K562 (cell line): ENCODE data around the gene ABLIM1. TPM values are rescaled to one million over a fixed set of nuclear protein-coding genes. Genes with fewer than 3 reads are reported as not detected.

Source experiments
- CTCF ChIP-seq, 3 experiments: IDR thresholded peaks in 2 of 3; conservative IDR thresholded peaks in 1 of 3; 2 replicates each; pipeline ENCODE4 v1.5.1; 2011 to 2012; ENCODE audit warnings: low read length in 3 of 3, mild to moderate bottlenecking in 3 of 3, control low read depth in 2 of 3, improper control_type of control experiment in 1 of 3, inconsistent platforms in 1 of 3, low read depth in 1 of 3, mixed read lengths in 1 of 3, moderate library complexity in 1 of 3; ENCODE audit not compliant: insufficient read depth in 2 of 3
- E2F6 ChIP-seq, 2 experiments: IDR thresholded peaks; 2 replicates each; pipeline ENCODE4 v1.6.1; 2011; ENCODE audit warnings: borderline replicate concordance in 1 of 2, control low read depth in 1 of 2, low read depth in 1 of 2, low read length in 1 of 2, mild to moderate bottlenecking in 1 of 2, mixed read lengths in 1 of 2, moderate library complexity in 1 of 2; ENCODE audit not compliant: insufficient read depth in 1 of 2, insufficient read length in 1 of 2, poor library complexity in 1 of 2, severe bottlenecking in 1 of 2; ENCODE audit errors: extremely low read depth in 1 of 2
- ETV6 ChIP-seq, 3 experiments: fragments of 150-350 bp in 1 of 3; sonication (generic) in 1 of 3; formaldehyde crosslinking in 1 of 3; IDR thresholded peaks; 2 replicates each; pipeline versions ENCODE4 v1.6.1 to v1.8.0; 2014 to 2022; ENCODE audit warnings: borderline replicate concordance in 2 of 3, low read depth in 2 of 3, antibody characterized with exemption in 1 of 3, low read length in 1 of 3, mild to moderate bottlenecking in 1 of 3, missing genetic modification reagents in 1 of 3
- RAD21 ChIP-seq, 2 experiments: fragments of 250-450 bp in 1 of 2; fragments of 450-650 bp in 1 of 2; sonication (Bioruptor Pico) in 1 of 2; formaldehyde crosslinking in 1 of 2; IDR thresholded peaks in 1 of 2; conservative IDR thresholded peaks in 1 of 2; 2 replicates each; pipeline versions ENCODE4 v1.4.0 to v1.8.0; 2020 to 2022; ENCODE audit warnings: mild to moderate bottlenecking in 2 of 2, moderate library complexity in 1 of 2
- REST ChIP-seq, 2 experiments: fragments of 450-650 bp; formaldehyde crosslinking in 1 of 2; IDR thresholded peaks; 2 replicates each; pipeline versions ENCODE4 v1.4.0 to v1.6.1; 2014 to 2020; ENCODE audit warnings: mild to moderate bottlenecking in 2 of 2, borderline replicate concordance in 1 of 2, low read depth in 1 of 2
- polyA plus RNA-seq, 8 experiments: library from polyadenylated mRNA; depleted of rRNA in 4 of 8; stranded (reverse) in 5 of 8; unstranded in 3 of 8; fragments of >200 nt; fragmentation: Nextera tagmentation in 2 of 8; fragmentation: Illumina TruSeq in 1 of 8; extraction: Ambion mirVana in 2 of 8; extraction: Trizol in 1 of 8; gene quantifications; 2 replicates each; pipeline versions ENCODE4 v1.2.1 to v1.2.3, GENCODE V29; 2011 to 2014; ENCODE audit warnings: inconsistent platforms in 1 of 8, missing spikeins in 1 of 8
- total RNA-seq, 7 experiments: library from RNA; depleted of rRNA in 6 of 7; stranded (reverse); fragments of >200 nt in 6 of 7; fragmentation: Illumina TruSeq in 2 of 7; extraction: Trizol in 2 of 7; gene quantifications; 2 replicates each; pipeline versions ENCODE4 v1.2.1 to v1.2.3, GENCODE V29; 2011 to 2021; ENCODE audit warnings: low replicate concordance in 1 of 7
- TF ChIP-seq, protein P1 (sequence below): fragments of 450-650 bp; IDR thresholded peaks from 2 replicates; pipeline ENCODE4 v1.7.1; 2018; ENCODE audit warnings: mild to moderate bottlenecking, low read depth; ENCODE audit not compliant: partially characterized antibody
- TF ChIP-seq, protein P2 (sequence below): sonication (generic); formaldehyde crosslinking; IDR thresholded peaks from 2 replicates; pipeline ENCODE4 v1.9.0; 2022; ENCODE audit warnings: mild to moderate bottlenecking, missing genetic modification reagents

ABLIM1 gene
- total and polyA plus RNA-seq, 9 of the 15 experiments (the other 6 are each of a cell fraction or from before 2014, with no cell fraction given) = 0.07 to 0.49 (median 0.14) TPM; not detected in 6

GRCh38 chr10:114550756-114551635 is 107.1 kb downstream of the ABLIM1 start (continued):
- TF ChIP-seq REST (IDR thresholded peaks at IDR 0.05; ENCODE audit: borderline replicate concordance) (peak; percentile 28; the same call in 1 of the 2 replicates), REST (CRISPR knock-in tag; IDR thresholded peaks at IDR 0.05; ENCODE audit: low read depth) (no peak), ETV6 (IDR thresholded peaks at IDR 0.05; ENCODE audit: borderline replicate concordance in 1 of 2, low read depth in 2 of 2, low read length in 1 of 2) (no peak), ETV6 (CRISPR knock-in tag; IDR thresholded peaks at IDR 0.05; ENCODE audit: borderline replicate concordance) (no peak), CTCF (IDR thresholded peaks at IDR 0.05 in 2 of 3, conservative IDR thresholded peaks at IDR 0.05 in 1 of 3; ENCODE audit: insufficient read depth in 2 of 3, low read depth in 1 of 3, low read length in 3 of 3) (peak in 2 of 3 experiments; percentile 29 to 39; a peak in 2 of 6 replicates), E2F6 (IDR thresholded peaks at IDR 0.05; ENCODE audit: borderline replicate concordance in 1 of 2, extremely low read depth in 1 of 2, insufficient read depth in 1 of 2, insufficient read length in 1 of 2, low read depth in 1 of 2, low read length in 1 of 2, poor library complexity in 1 of 2, severe bottlenecking in 1 of 2) (no peak), RAD21 (CRISPR knock-in tag; conservative IDR thresholded peaks at IDR 0.05 in 1 of 2, IDR thresholded peaks at IDR 0.05 in 1 of 2) (peak; percentile 37 to 54)
- TF ChIP-seq, protein P1, sequence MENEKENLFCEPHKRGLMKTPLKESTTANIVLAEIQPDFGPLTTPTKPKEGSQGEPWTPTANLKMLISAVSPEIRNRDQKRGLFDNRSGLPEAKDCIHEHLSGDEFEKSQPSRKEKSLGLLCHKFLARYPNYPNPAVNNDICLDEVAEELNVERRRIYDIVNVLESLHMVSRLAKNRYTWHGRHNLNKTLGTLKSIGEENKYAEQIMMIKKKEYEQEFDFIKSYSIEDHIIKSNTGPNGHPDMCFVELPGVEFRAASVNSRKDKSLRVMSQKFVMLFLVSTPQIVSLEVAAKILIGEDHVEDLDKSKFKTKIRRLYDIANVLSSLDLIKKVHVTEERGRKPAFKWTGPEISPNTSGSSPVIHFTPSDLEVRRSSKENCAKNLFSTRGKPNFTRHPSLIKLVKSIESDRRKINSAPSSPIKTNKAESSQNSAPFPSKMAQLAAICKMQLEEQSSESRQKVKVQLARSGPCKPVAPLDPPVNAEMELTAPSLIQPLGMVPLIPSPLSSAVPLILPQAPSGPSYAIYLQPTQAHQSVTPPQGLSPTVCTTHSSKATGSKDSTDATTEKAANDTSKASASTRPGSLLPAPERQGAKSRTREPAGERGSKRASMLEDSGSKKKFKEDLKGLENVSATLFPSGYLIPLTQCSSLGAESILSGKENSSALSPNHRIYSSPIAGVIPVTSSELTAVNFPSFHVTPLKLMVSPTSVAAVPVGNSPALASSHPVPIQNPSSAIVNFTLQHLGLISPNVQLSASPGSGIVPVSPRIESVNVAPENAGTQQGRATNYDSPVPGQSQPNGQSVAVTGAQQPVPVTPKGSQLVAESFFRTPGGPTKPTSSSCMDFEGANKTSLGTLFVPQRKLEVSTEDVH = no peak
- TF ChIP-seq, protein P2, sequence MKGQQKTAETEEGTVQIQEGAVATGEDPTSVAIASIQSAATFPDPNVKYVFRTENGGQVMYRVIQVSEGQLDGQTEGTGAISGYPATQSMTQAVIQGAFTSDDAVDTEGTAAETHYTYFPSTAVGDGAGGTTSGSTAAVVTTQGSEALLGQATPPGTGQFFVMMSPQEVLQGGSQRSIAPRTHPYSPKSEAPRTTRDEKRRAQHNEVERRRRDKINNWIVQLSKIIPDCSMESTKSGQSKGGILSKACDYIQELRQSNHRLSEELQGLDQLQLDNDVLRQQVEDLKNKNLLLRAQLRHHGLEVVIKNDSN (CRISPR knock-in tag) = no peak
